GM19099 (cell line): ENCODE data around the gene CNBD2.

Source experiments
- POLR2A ChIP-seq: IDR thresholded peaks from 3 replicates; pipeline ENCODE4 v1.6.1; 2011; ENCODE audit warnings: low read depth; ENCODE audit not compliant: insufficient read length; ENCODE audit errors: extremely low read depth

The CNBD2 gene

DNA sequence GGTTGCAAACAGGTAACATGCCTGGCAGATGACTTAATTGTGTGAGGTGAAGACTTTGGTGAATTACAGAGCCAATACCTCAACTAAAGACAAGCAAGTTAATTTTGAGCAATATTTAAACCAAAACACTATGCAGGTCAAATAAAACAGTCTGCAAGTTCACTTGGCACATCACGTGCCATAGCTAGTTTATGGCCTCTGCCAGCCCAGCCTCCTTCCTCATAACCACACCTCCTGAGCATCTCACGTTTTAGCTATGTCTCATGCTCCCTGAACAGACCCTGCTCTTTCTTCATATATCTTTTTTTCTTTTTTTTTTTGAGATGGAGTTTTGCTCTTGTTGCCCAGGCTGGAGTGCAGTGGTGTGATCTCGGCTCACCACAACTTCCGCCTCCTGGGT lies 4.5 kb upstream of the CNBD2 start:
- TF ChIP-seq POLR2A = no peak

DNA sequence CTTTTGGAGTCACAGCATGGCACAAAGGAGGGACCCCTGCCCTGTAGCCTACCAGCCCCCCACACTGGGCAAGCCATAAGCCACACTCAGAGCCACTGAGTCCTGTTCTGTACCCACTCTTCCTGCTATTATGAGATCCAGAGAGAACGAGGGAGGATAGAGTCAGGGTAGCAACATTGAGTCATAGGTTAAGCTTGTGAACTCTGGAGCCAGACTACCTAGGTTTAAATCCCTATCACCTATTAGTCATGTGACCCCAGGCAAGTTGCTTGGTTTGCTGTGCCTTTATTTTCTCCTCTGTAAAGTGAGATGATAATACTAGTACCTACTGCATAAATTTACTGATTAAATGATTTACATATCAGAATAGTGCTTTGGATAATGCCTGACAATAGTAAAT lies 540 bp downstream of the CNBD2 start:
- no peak for TF ChIP-seq POLR2A

DNA sequence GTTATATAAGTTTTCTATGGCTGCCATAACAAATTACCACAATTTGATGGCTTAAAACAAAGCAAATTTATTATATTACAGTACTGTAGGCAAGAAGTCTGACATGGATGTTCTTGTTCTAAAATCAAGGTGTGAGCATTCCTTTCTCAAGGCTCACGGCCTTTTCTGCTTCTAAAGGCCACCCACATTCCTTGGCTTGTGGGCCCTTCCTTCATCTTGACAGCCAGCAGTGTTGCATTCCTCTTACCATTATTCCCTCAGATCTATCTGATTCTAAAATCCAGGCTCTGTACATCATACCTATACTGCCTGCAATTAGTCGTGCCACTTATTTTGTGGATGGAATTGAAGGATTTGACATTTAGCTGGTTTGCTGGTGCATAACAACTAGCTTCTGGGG lies 3.6 kb downstream of the CNBD2 start:
- no peak for TF ChIP-seq POLR2A

DNA sequence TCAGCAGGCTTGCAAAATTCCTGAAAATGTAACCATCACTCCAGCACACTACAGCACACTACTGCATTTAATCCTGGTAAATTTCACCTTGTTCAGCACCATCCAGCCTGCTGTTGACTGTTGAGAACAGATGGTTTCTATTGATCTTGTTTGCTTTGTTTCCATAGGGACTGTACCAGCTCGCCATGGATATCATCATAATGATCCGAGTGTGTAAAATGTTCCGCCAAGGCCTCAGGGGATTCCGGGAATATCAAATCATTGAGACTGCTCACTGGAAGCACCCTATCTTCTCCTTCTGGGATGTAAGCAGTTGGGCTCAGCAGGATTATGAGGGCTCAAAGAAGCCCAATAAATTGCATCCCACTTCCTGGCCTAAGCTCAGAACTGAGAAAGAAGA lies 4.1 kb downstream of the CNBD2 start:
- no peak for TF ChIP-seq POLR2A

- TF ChIP-seq POLR2A = no peak
Observed at GRCh38 chr20:35974256-35974655, 5.9 kb downstream of the CNBD2 start.

DNA sequence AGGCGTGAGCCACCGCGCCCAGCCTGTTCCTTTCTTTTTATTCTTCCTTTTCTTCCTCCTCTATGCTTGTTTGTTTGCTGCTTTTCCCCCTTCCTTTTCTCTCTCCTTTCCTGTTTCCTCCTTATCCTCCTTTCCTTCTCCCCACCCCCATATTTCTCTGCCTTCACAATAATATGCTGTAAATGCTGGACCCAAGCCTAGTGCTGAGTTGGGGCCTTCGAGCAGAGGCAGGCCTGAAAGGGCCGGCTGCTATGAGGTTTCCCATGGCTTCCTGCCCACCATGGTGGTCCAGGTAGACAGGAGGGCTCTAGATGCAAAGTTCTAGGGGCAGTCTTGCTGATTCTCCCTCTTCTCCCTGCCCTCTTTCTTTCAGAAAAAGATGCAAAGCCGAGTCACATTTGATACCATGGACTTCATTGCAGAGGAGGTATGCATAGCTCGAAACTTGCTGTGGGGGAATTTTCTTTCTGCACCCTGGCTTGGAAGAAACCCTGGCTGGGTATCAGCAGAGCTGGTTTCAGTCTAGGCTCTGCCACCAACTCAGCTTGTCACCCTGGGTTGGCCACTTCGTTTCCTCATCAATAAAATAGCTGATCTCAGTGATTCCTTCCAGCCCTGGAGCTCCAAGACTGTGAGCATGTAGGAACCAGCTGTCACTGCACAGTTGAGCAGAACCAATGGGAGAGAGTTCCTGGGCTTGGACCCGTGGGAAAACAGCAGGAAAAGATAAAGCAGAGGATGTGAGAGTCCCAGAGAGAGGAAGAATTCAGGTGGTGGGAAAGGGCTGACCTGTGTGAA lies 7.4 kb downstream of the CNBD2 start:
- TF ChIP-seq POLR2A = no peak

- no peak for TF ChIP-seq POLR2A
Observed at GRCh38 chr20:35978041-35978513, 9.7 kb downstream of the CNBD2 start.

- no peak for TF ChIP-seq POLR2A
Observed at GRCh38 chr20:35979544-35979943, 11.2 kb downstream of the CNBD2 start.

- TF ChIP-seq POLR2A = no peak
Observed at GRCh38 chr20:35981969-35982368, 13.6 kb downstream of the CNBD2 start.

DNA sequence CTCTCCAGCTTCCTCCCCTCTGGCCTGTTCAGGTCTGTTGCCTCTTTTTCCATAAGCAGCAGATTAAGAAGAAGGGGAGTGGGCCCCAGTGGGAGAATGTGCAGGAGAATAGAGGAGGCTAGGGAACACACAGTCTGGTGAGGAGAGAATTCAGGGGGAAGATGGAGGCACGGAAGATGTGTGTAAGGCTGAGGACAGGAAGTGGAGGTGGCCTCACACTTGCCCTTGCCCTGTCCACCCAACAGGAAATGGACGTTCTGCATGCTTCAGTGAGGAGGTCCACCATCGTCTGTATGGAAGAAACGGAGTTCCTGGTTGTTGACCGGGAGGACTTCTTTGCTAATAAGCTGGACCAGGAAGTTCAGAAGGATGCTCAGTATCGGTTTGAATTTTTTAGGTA lies 16.0 kb downstream of the CNBD2 start:
- no peak for TF ChIP-seq POLR2A

- TF ChIP-seq POLR2A = no peak
Observed at GRCh38 chr20:35985806-35986205, 17.4 kb downstream of the CNBD2 start.

DNA sequence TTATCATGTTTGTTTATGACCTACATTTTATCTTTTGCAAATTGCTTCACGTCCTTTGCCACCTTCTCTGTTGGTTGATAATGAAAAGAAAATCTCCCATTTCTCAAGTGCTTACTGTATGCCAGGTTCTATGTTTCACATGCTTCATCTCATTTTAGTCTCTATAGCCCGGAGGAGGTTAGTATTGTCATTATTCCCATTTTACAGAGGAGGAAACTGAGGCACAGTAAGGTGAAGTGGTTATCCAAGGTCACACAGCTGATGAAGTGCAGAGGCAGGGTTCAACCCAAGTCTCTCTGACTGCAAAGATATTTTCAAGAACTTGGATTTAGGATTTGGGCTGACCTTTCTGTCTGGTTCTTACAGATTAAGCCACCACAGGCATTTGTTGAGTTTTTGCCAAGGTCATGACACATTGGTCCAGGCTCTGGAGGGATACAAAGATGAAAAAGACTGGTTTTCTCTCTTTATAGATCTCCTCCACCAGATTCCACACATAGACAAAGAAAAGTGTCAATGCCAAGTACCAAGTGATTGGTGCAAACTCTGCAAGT lies 20.6 kb downstream of the CNBD2 start:
- TF ChIP-seq POLR2A = no peak

GRCh38 chr20:35991142-35991771 lies 22.9 kb downstream of the CNBD2 start:
- no peak for TF ChIP-seq POLR2A

GRCh38 chr20:35992713-35993335 lies 24.4 kb downstream of the CNBD2 start:
- no peak for TF ChIP-seq POLR2A

DNA sequence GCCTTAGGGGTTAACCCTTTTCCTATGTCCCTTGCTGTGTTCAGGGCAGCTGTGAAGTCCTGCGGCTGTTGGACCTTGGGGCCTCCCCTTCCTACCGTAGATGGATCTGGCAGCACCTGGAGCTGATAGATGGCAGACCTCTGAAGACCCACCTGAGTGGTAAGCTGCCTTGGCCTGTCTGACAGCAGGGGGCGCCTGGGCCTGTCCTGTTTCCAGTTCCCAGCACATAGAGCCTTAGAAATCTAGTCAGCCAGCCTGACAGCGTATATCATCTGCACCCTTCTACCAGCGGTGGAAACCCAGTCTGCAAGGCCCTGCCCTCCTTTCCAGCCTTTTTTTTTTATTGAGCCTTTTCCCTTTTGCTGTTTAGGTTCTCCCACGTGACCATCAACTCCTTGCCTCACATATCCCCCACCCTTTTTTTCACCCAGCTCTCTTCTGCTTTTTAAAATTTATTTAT lies 26.6 kb downstream of the CNBD2 start:
- TF ChIP-seq POLR2A = no peak
